Measurements from ENCODE around the gene HOXA2. TPM values are rescaled to one million over a fixed set of nuclear protein-coding genes. Genes with fewer than 3 reads are reported as not detected.

The HOXA2 gene
- polyA plus RNA-seq, 1 donor (not counting 4 experiments of a cell fraction or from before 2014, with no cell fraction given) = 0.71 TPM

DNA sequence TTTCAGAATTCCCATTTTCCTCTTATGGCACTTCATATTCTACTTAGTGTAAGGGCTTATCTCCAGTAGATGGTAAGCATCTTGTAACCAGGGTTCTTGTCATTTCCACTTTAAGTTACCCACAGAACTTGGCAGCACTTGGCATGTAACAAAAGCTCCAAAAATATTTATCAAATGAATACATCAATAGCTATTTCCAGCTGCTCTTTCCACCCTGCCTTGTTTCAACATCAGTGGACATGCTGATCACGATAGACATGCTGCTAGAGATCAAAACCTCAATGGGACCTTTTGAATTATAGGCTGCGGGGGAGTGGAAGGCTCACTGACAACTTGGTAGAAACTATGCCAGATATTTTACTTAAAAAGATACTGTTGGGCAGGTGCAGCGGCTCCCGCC, 39.5 kb downstream of the HOXA2 start:
- Histone ChIP-seq H3K79me2 (ENCODE audit: control insufficient read depth, insufficient read depth, low read length) (no peaks in the 10 kb centered on the region), H3K4me3 (ENCODE audit: control insufficient read depth in 2 of 3, extremely low read depth in 1 of 3, insufficient read depth in 2 of 3, low read depth in 1 of 3, low read length in 3 of 3) (no peak overlapping the region), H3K4me1 (ENCODE audit: control insufficient read depth, extremely low read depth, insufficient read depth, low read length) (peaks cover 9% of the 10 kb centered on the region), H2AFZ (ENCODE audit: control insufficient read depth, low read length) (no peak overlapping the region), H3K9me1 (ENCODE audit: control insufficient read depth, extremely low read depth, insufficient read depth, low read length) (no peaks in the 10 kb centered on the region), H3K9ac (ENCODE audit: control insufficient read depth, extremely low read depth, insufficient read depth, low read length) (no peak overlapping the region), H4K20me1 (ENCODE audit: control insufficient read depth, extremely low read depth, insufficient read depth, low read length) (no peaks in the 10 kb centered on the region), H3K9me3 (ENCODE audit: control insufficient read depth, low read depth, low read length) (no peaks in the 10 kb centered on the region), H3K4me2 (ENCODE audit: control insufficient read depth, extremely low read depth, insufficient read depth, low read depth, low read length) (no peak overlapping the region), H3K36me3 (ENCODE audit: control insufficient read depth in 2 of 2, extremely low read depth in 1 of 2, insufficient read depth in 2 of 2, low read length in 2 of 2) (no peaks in the 10 kb centered on the region), H3K27me3 (ENCODE audit: control insufficient read depth, extremely low read depth, insufficient read depth, low read length) (no peaks in the 10 kb centered on the region), H3K27ac (ENCODE audit: control insufficient read depth, insufficient read depth, low read length) (no peak overlapping the region)
- no peak for TF ChIP-seq EZH2 (IDR thresholded peaks at IDR 0.05; ENCODE audit: low read length)
- TF ChIP-seq, protein P1, sequence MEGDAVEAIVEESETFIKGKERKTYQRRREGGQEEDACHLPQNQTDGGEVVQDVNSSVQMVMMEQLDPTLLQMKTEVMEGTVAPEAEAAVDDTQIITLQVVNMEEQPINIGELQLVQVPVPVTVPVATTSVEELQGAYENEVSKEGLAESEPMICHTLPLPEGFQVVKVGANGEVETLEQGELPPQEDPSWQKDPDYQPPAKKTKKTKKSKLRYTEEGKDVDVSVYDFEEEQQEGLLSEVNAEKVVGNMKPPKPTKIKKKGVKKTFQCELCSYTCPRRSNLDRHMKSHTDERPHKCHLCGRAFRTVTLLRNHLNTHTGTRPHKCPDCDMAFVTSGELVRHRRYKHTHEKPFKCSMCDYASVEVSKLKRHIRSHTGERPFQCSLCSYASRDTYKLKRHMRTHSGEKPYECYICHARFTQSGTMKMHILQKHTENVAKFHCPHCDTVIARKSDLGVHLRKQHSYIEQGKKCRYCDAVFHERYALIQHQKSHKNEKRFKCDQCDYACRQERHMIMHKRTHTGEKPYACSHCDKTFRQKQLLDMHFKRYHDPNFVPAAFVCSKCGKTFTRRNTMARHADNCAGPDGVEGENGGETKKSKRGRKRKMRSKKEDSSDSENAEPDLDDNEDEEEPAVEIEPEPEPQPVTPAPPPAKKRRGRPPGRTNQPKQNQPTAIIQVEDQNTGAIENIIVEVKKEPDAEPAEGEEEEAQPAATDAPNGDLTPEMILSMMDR (optimal IDR thresholded peaks at IDR 0.05 in 1 of 3, IDR thresholded peaks at IDR 0.05 in 1 of 3, conservative IDR thresholded peaks at IDR 0.05 in 1 of 3; ENCODE audit: extremely low read depth in 1 of 3, insufficient read depth in 2 of 3, low read length in 3 of 3) = no peak
- FAIRE-seq (no peak), DNase-seq (ENCODE audit: low read depth, low spot score) (no peak)
- dilution Hi-C loops (cut with MboI; ENCODE audit: extremely low pct_ligation_motif_present, low sequenced_read_pairs) = no loop called here

DNA sequence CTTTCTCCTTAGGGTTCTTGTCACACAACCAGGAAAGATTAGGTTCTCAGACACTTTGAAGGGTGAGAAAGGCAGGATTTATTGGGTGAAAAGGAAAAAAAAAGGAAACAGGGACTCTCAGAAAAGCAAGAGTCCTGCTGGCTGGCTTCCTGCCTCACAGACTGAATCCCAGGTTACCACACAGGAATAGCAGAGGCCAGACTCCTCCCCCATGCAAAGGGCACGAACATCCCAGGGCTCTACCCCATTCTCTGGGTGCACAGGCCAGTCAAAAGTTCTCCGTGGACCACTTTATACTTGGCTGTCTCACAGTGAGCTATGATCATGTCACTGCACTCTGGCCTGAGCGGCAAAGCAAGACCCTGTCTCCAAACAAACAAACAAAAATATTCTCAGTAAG, 49.3 kb downstream of the HOXA2 start:
- no peaks in the 10 kb centered on the region for H3K9me1 ChIP-seq (ENCODE audit: control insufficient read depth, extremely low read depth, insufficient read depth, low read length)
- H3K4me1 ChIP-seq (ENCODE audit: control insufficient read depth, extremely low read depth, insufficient read depth, low read length) = no peaks in the 10 kb centered on the region
- H3K27me3 ChIP-seq (ENCODE audit: control insufficient read depth, extremely low read depth, insufficient read depth, low read length) = no peaks in the 10 kb centered on the region
- no peak for FAIRE-seq
- dilution Hi-C loops (cut with MboI; ENCODE audit: extremely low pct_ligation_motif_present, low sequenced_read_pairs) = no loop called here
- no peaks in the 10 kb centered on the region for H3K9me3 ChIP-seq (ENCODE audit: control insufficient read depth, low read depth, low read length)
- H3K36me3 ChIP-seq (ENCODE audit: control insufficient read depth in 2 of 2, extremely low read depth in 1 of 2, insufficient read depth in 2 of 2, low read length in 2 of 2) = no peaks in the 10 kb centered on the region
- H3K9ac ChIP-seq (ENCODE audit: control insufficient read depth, extremely low read depth, insufficient read depth, low read length) = no peak overlapping the region
- H3K79me2 ChIP-seq (ENCODE audit: control insufficient read depth, insufficient read depth, low read length) = no peaks in the 10 kb centered on the region
- no peaks in the 10 kb centered on the region for H4K20me1 ChIP-seq (ENCODE audit: control insufficient read depth, extremely low read depth, insufficient read depth, low read length)
- H3K4me2 ChIP-seq (ENCODE audit: control insufficient read depth, extremely low read depth, insufficient read depth, low read depth, low read length) = no peak overlapping the region
- H3K27ac ChIP-seq (ENCODE audit: control insufficient read depth, insufficient read depth, low read length) = no peak overlapping the region
- H3K4me3 ChIP-seq (ENCODE audit: control insufficient read depth in 2 of 3, extremely low read depth in 1 of 3, insufficient read depth in 2 of 3, low read depth in 1 of 3, low read length in 3 of 3) = no peak overlapping the region
- no peak for DNase-seq (ENCODE audit: low read depth, low spot score)
- TF ChIP-seq EZH2 (IDR thresholded peaks at IDR 0.05; ENCODE audit: low read length) = no peak
- TF ChIP-seq, protein P1 (optimal IDR thresholded peaks at IDR 0.05 in 1 of 3, IDR thresholded peaks at IDR 0.05 in 1 of 3, conservative IDR thresholded peaks at IDR 0.05 in 1 of 3; ENCODE audit: extremely low read depth in 1 of 3, insufficient read depth in 2 of 3, low read length in 3 of 3) = no peak
- H2AFZ ChIP-seq (ENCODE audit: control insufficient read depth, low read length) = peak overlapping the region; percentile 69

All from keratinocyte (primary cell).